WTC11 (cell line): ENCODE measurements around the gene OSBPL7. TPM values are rescaled to one million over a fixed set of nuclear protein-coding genes. Genes with fewer than 3 reads are reported as not detected.
A peak's percentile ranks its signal among the peaks of the same experiment; 100 is the strongest.

Experiments used
- AFF4 ChIP-seq: sonication (generic); formaldehyde crosslinking; IDR thresholded peaks from 2 replicates; pipeline ENCODE4 v1.8.1; 2023; ENCODE audit warnings: mild to moderate bottlenecking, missing genetic modification reagents, borderline replicate concordance
- ATF2 ChIP-seq: sonication (generic); formaldehyde crosslinking; IDR thresholded peaks from 2 replicates; pipeline ENCODE4 v1.8.1; 2022; ENCODE audit warnings: low read depth, missing genetic modification reagents, borderline replicate concordance
- CDX4 ChIP-seq: fragments of 250-450 bp; sonication (Bioruptor Pico); IDR thresholded peaks from 2 replicates; pipeline ENCODE4 v1.9.0; 2021; ENCODE audit warnings: moderate library complexity, mild to moderate bottlenecking, inconsistent platforms, borderline replicate concordance
- E2F5 ChIP-seq: sonication (generic); formaldehyde crosslinking; IDR thresholded peaks from 2 replicates; pipeline ENCODE4 v1.8.1; 2022; ENCODE audit warnings: mild to moderate bottlenecking, moderate library complexity, missing genetic modification reagents
- EMX1 ChIP-seq: fragments of 250-450 bp; sonication (Bioruptor Pico); IDR thresholded peaks from 2 replicates; pipeline ENCODE4 v1.8.0; 2021; ENCODE audit warnings: mild to moderate bottlenecking
- ESRRA ChIP-seq: sonication (generic); formaldehyde crosslinking; IDR thresholded peaks from 2 replicates; pipeline ENCODE4 v1.8.1; 2022; ENCODE audit warnings: mild to moderate bottlenecking, missing genetic modification reagents, borderline replicate concordance
- ETV6 ChIP-seq: sonication (generic); formaldehyde crosslinking; IDR thresholded peaks from 2 replicates; pipeline ENCODE4 v1.8.1; 2022; ENCODE audit warnings: mild to moderate bottlenecking, missing genetic modification reagents
- FOXK1 ChIP-seq: sonication (generic); formaldehyde crosslinking; IDR thresholded peaks from 2 replicates; pipeline ENCODE4 v1.8.0; 2022; ENCODE audit warnings: mild to moderate bottlenecking, moderate library complexity, missing genetic modification reagents
- GABPB1 ChIP-seq: sonication (generic); formaldehyde crosslinking; IDR thresholded peaks from 2 replicates; pipeline ENCODE4 v1.8.1; 2023; ENCODE audit warnings: mild to moderate bottlenecking, missing genetic modification reagents
- GRHL2 ChIP-seq: fragments of 250-450 bp; sonication (Bioruptor Pico); IDR thresholded peaks from 2 replicates; pipeline ENCODE4 v1.8.0; 2022; ENCODE audit warnings: mild to moderate bottlenecking, moderate library complexity; ENCODE audit not compliant: insufficient replicate concordance, severe bottlenecking
- IRF2 ChIP-seq: sonication (generic); formaldehyde crosslinking; IDR thresholded peaks from 2 replicates; pipeline ENCODE4 v1.8.0; 2022; ENCODE audit warnings: low read depth, missing genetic modification reagents, borderline replicate concordance
- MAX ChIP-seq: sonication (generic); formaldehyde crosslinking; IDR thresholded peaks from 2 replicates; pipeline ENCODE4 v1.8.0; 2022; ENCODE audit warnings: mild to moderate bottlenecking, missing genetic modification reagents
- MLX ChIP-seq: sonication (generic); formaldehyde crosslinking; IDR thresholded peaks from 2 replicates; pipeline ENCODE4 v1.8.1; 2023; ENCODE audit warnings: mild to moderate bottlenecking, missing genetic modification reagents, moderate library complexity
- MYBL2 ChIP-seq: sonication (generic); formaldehyde crosslinking; IDR thresholded peaks from 2 replicates; pipeline ENCODE4 v1.8.1; 2023; ENCODE audit warnings: mild to moderate bottlenecking, moderate library complexity, missing genetic modification reagents
- PRRX2 ChIP-seq: fragments of 250-450 bp; sonication (Bioruptor Pico); IDR thresholded peaks from 2 replicates; pipeline ENCODE4 v1.8.0; 2021; ENCODE audit warnings: mild to moderate bottlenecking
- SMAD4 ChIP-seq: sonication (generic); formaldehyde crosslinking; IDR thresholded peaks from 2 replicates; pipeline ENCODE4 v1.8.0; 2022; ENCODE audit warnings: mild to moderate bottlenecking, missing genetic modification reagents
- SOX15 ChIP-seq: fragments of 250-450 bp; sonication (Bioruptor Pico); IDR thresholded peaks from 2 replicates; pipeline ENCODE4 v1.9.0; 2021; ENCODE audit warnings: mild to moderate bottlenecking
- SP1 ChIP-seq: sonication (generic); formaldehyde crosslinking; conservative IDR thresholded peaks from 2 replicates; pipeline ENCODE4 v1.8.1; 2022; ENCODE audit warnings: missing genetic modification reagents
- TCF7 ChIP-seq: sonication (generic); formaldehyde crosslinking; IDR thresholded peaks from 2 replicates; pipeline ENCODE4 v1.8.0; 2022; ENCODE audit warnings: mild to moderate bottlenecking, low read depth, missing genetic modification reagents, moderate library complexity
- USF1 ChIP-seq: sonication (generic); formaldehyde crosslinking; IDR thresholded peaks from 2 replicates; pipeline ENCODE4 v1.8.0; 2022; ENCODE audit warnings: mild to moderate bottlenecking, missing genetic modification reagents
- ZBTB43 ChIP-seq: sonication (generic); formaldehyde crosslinking; IDR thresholded peaks from 2 replicates; pipeline ENCODE4 v1.8.1; 2023; ENCODE audit warnings: mild to moderate bottlenecking, missing genetic modification reagents
- ZNF281 ChIP-seq: sonication (generic); formaldehyde crosslinking; IDR thresholded peaks from 2 replicates; pipeline ENCODE4 v1.8.0; 2023; ENCODE audit warnings: mild to moderate bottlenecking, missing genetic modification reagents
- ZNF512 ChIP-seq: sonication (generic); formaldehyde crosslinking; IDR thresholded peaks from 2 replicates; pipeline ENCODE4 v1.8.1; 2022; ENCODE audit warnings: missing genetic modification reagents, borderline replicate concordance
- ZNF671 ChIP-seq: fragments of 250-450 bp; sonication (Bioruptor Pico); IDR thresholded peaks from 2 replicates; pipeline ENCODE4 v1.8.0; 2021; ENCODE audit warnings: mild to moderate bottlenecking
- total RNA-seq: library from RNA; stranded (reverse); gene quantifications from 3 replicates; pipeline ENCODE4 v1.2.3, GENCODE V29; 2021

Gene OSBPL7
- total RNA-seq, 1 experiment from 2014 or later, result 13.5 TPM

GRCh38 chr17:47785538-47786123, 36.0 kb downstream of the OSBPL7 start (continued):
- TF ChIP-seq IRF2 (CRISPR knock-in tag), result no peak
- no peak for TF ChIP-seq EMX1
- no peak for TF ChIP-seq ESRRA (CRISPR knock-in tag)
- 0 out of 2 replicates have a peak, but pooled peaks have one; percentile 30 for TF ChIP-seq FOXK1 (CRISPR knock-in tag)
- TF ChIP-seq PRRX2 (CRISPR knock-in tag), result no peak
- TF ChIP-seq GABPB1 (CRISPR knock-in tag), result no peak
- 0 out of 2 replicates have a peak, but pooled peaks have one; percentile 36 for TF ChIP-seq MLX (CRISPR knock-in tag)
- no peak for TF ChIP-seq ETV6 (CRISPR knock-in tag)
- peak; percentile 64; the same call in 1 of the 2 replicates for TF ChIP-seq MAX (CRISPR knock-in tag)
- peak; percentile 70; the same call in 1 of the 2 replicates for TF ChIP-seq ZNF281
- TF ChIP-seq USF1 (CRISPR knock-in tag), result peak; percentile 57; the same call in 1 of the 2 replicates
- no peak for TF ChIP-seq TCF7 (CRISPR knock-in tag)
- no peak for TF ChIP-seq SOX15 (CRISPR knock-in tag)
- peak; percentile 56; the same call in 1 of the 2 replicates for TF ChIP-seq ATF2
- TF ChIP-seq GRHL2 (CRISPR knock-in tag), result no peak
- 0 out of 2 replicates have a peak, but pooled peaks have one; percentile 24 for TF ChIP-seq ZNF512 (CRISPR knock-in tag)
- TF ChIP-seq CDX4 (CRISPR knock-in tag), result no peak
- TF ChIP-seq SMAD4 (CRISPR knock-in tag), result 0 out of 2 replicates have a peak, but pooled peaks have one; percentile 68
- no peak for TF ChIP-seq AFF4 (CRISPR knock-in tag)
- no peak for TF ChIP-seq ZNF671 (CRISPR knock-in tag)
- TF ChIP-seq E2F5 (CRISPR knock-in tag), result no peak
- peak; percentile 37; the same call in 1 of the 2 replicates for TF ChIP-seq ZBTB43 (CRISPR knock-in tag)
- TF ChIP-seq MYBL2 (CRISPR knock-in tag), result 0 out of 2 replicates have a peak, but pooled peaks have one; percentile 61
- TF ChIP-seq SP1 (CRISPR knock-in tag), result no peak
